H9 (cell line): ENCODE results near the gene RANBP9. TPM values are rescaled to one million over a fixed set of nuclear protein-coding genes. Genes with fewer than 3 reads are reported as not detected.

ENCODE experiments used
- DNase-seq: peaks from one replicate; pipeline ENCODE4 v3.0.0-alpha.2; 2017
- H2AFZ ChIP-seq: one replicate; pipeline ENCODE4 v1.6.1; 2013; ENCODE audit warnings: mild to moderate bottlenecking, low read length, control low read depth, moderate library complexity
- H2AK5ac ChIP-seq: 2 replicates; pipeline ENCODE4 v1.6.1; 2013; ENCODE audit warnings: low read length, control low read depth, mixed read lengths; ENCODE audit not compliant: insufficient read length
- H2BK120ac ChIP-seq: one replicate; pipeline ENCODE4 v1.6.1; 2013; ENCODE audit warnings: low read depth, mild to moderate bottlenecking, low read length, control low read depth, inconsistent platforms; ENCODE audit not compliant: poor library complexity, severe bottlenecking
- H2BK12ac ChIP-seq: 2 replicates; pipeline ENCODE4 v1.6.1; 2013; ENCODE audit warnings: low read length, control low read depth, mixed read lengths, low read depth; ENCODE audit not compliant: insufficient read length
- H2BK15ac ChIP-seq: 2 replicates; pipeline ENCODE4 v1.6.1; 2013; ENCODE audit warnings: low read depth, low read length, control low read depth
- H2BK20ac ChIP-seq: one replicate; pipeline ENCODE4 v1.6.1; 2013; ENCODE audit warnings: low read depth, mild to moderate bottlenecking, low read length, control low read depth, inconsistent platforms; ENCODE audit not compliant: poor library complexity, severe bottlenecking
- H2BK5ac ChIP-seq: 2 replicates; pipeline ENCODE4 v1.6.1; 2013; ENCODE audit warnings: low read length, control low read depth, mixed read lengths; ENCODE audit not compliant: insufficient read length
- H3K14ac ChIP-seq: 2 replicates; pipeline ENCODE4 v1.6.1; 2013; ENCODE audit warnings: low read length, control low read depth; ENCODE audit not compliant: insufficient read depth
- H3K18ac ChIP-seq: 2 replicates; pipeline ENCODE4 v1.6.1; 2013; ENCODE audit warnings: low read depth, mild to moderate bottlenecking, mixed read lengths, low read length, control low read depth; ENCODE audit not compliant: insufficient read length
- H3K23ac ChIP-seq: 2 replicates; pipeline ENCODE4 v1.6.1; 2013; ENCODE audit warnings: low read length, control low read depth, mixed read lengths, low read depth; ENCODE audit not compliant: insufficient read length
- H3K23me2 ChIP-seq: 2 replicates; pipeline ENCODE4 v1.6.1; 2013; ENCODE audit warnings: low read depth, mild to moderate bottlenecking, mixed read lengths, low read length, control low read depth; ENCODE audit not compliant: insufficient read length, poor library complexity, severe bottlenecking
- H3K27ac ChIP-seq: 2 replicates; pipeline ENCODE4 v1.5.1; 2013; ENCODE audit warnings: low read length, control low read depth, mixed read lengths, low read depth; ENCODE audit not compliant: insufficient read length
- H3K27me3 ChIP-seq: 2 replicates; pipeline ENCODE4 v1.6.1; 2013; ENCODE audit warnings: low read length, control low read depth, inconsistent platforms; ENCODE audit not compliant: insufficient read depth
- H3K4ac ChIP-seq: 2 replicates; pipeline ENCODE4 v1.6.1; 2013; ENCODE audit warnings: low read depth, mild to moderate bottlenecking, control low read depth, inconsistent platforms, low read length, moderate library complexity
- H3K4me1 ChIP-seq: 2 replicates; pipeline ENCODE4 v1.6.1; 2013; ENCODE audit warnings: low read length, control low read depth, inconsistent platforms; ENCODE audit not compliant: insufficient read depth
- H3K4me2 ChIP-seq: 2 replicates; pipeline ENCODE4 v1.6.1; 2013; ENCODE audit warnings: low read length, control low read depth, mixed read lengths; ENCODE audit not compliant: insufficient read length, insufficient read depth
- H3K56ac ChIP-seq: 2 replicates; pipeline ENCODE4 v1.6.1; 2013; ENCODE audit warnings: low read depth, mild to moderate bottlenecking, mixed read lengths, low read length, control low read depth; ENCODE audit not compliant: insufficient read length
- H3K79me1 ChIP-seq: 2 replicates; pipeline ENCODE4 v1.6.1; 2013; ENCODE audit warnings: low read depth, mild to moderate bottlenecking, moderate library complexity, low read length, control low read depth, inconsistent platforms; ENCODE audit not compliant: insufficient read depth, poor library complexity, severe bottlenecking
- H3K79me2 ChIP-seq: 2 replicates; pipeline ENCODE4 v1.6.1; 2013; ENCODE audit warnings: low read length, control low read depth, inconsistent platforms; ENCODE audit not compliant: insufficient read depth
- H3K9ac ChIP-seq: 2 replicates; pipeline ENCODE4 v1.6.1; 2013; ENCODE audit warnings: low read length, control low read depth, mixed read lengths; ENCODE audit not compliant: insufficient read length; ENCODE audit errors: extremely low read depth
- H3K9me3 ChIP-seq: one replicate; pipeline ENCODE4 v1.6.1; 2013; ENCODE audit warnings: low read depth, low read length, inconsistent platforms; ENCODE audit not compliant: control insufficient read depth
- H3T11ph ChIP-seq: one replicate; pipeline ENCODE4 v1.6.1; 2013; ENCODE audit warnings: mild to moderate bottlenecking, low read length, control low read depth, inconsistent platforms
- H4K20me1 ChIP-seq: one replicate; pipeline ENCODE4 v1.6.1; 2013; ENCODE audit not compliant: control insufficient read depth, insufficient read length, insufficient read depth
- H4K5ac ChIP-seq: 2 replicates; pipeline ENCODE4 v1.6.1; 2013; ENCODE audit warnings: low read depth, mild to moderate bottlenecking, mixed read lengths, low read length, control low read depth; ENCODE audit not compliant: insufficient read length
- H4K8ac ChIP-seq: replicated peaks from 2 replicates; pipeline ENCODE4 v1.6.1; 2013; ENCODE audit warnings: low read length, control low read depth, mixed read lengths, low read depth; ENCODE audit not compliant: insufficient read length
- H4K91ac ChIP-seq: 2 replicates; pipeline ENCODE4 v1.6.1; 2013; ENCODE audit warnings: low read depth, mild to moderate bottlenecking, moderate library complexity, mixed read lengths, low read length, control low read depth; ENCODE audit not compliant: insufficient read length
- H3K27ac Mint-ChIP-seq, 3 experiments: 2 replicates in 2 of 3; 3 replicates in 1 of 3; pipeline ENCODE4 v1.8.0; 2020 to 2021; ENCODE audit warnings: mixed read lengths in 3 of 3, mild to moderate bottlenecking in 1 of 3, moderate library complexity in 1 of 3
- H3K27me3 Mint-ChIP-seq: 2 replicates; pipeline ENCODE4 v1.8.0; 2021; ENCODE audit warnings: low read depth, mild to moderate bottlenecking, moderate library complexity, mixed read lengths
- H3K36me3 Mint-ChIP-seq, 3 experiments: 2 replicates in 2 of 3; 3 replicates in 1 of 3; pipeline ENCODE4 v1.8.0; 2020 to 2021; ENCODE audit warnings: low read depth in 3 of 3, mixed read lengths in 3 of 3; ENCODE audit not compliant: insufficient read depth in 1 of 3
- H3K4me1 Mint-ChIP-seq, 2 experiments: 2 replicates each; pipeline ENCODE4 v1.8.0; 2020; ENCODE audit warnings: mixed read lengths in 2 of 2
- H3K4me3 Mint-ChIP-seq, 2 experiments: 2 replicates in 1 of 2; 3 replicates in 1 of 2; pipeline ENCODE4 v1.8.0; 2020 to 2021; ENCODE audit warnings: mild to moderate bottlenecking in 2 of 2, mixed read lengths in 2 of 2, moderate library complexity in 1 of 2
- H3K9me3 Mint-ChIP-seq, 2 experiments: 2 replicates in 1 of 2; 3 replicates in 1 of 2; pipeline ENCODE4 v1.8.0; 2020; ENCODE audit warnings: mild to moderate bottlenecking in 2 of 2, mixed read lengths in 2 of 2, moderate library complexity in 1 of 2
- WGBS: extraction: QIAGEN DNeasy Blood & Tissue Kit; methylation state at CpG from one replicate; pipeline ENCODE4 v1.1.7; 2013; ENCODE audit warnings: missing lambda C conversion rate, low lambda C conversion rate, mixed read lengths; ENCODE audit not compliant: insufficient read length; ENCODE audit errors: extremely low coverage; 5-methylcytosine and 5-hydroxymethylcytosine counted together
- total RNA-seq: library from RNA; stranded (reverse); gene quantifications from 2 replicates; pipeline ENCODE4 v1.2.1, GENCODE V29; 2021
- TF ChIP-seq, protein P1 (sequence below): fragments of 200-600 bp; sonication (generic); conservative IDR thresholded peaks from 3 replicates; pipeline ENCODE4 v1.8.0; 2021; ENCODE audit warnings: antibody characterized with exemption, mild to moderate bottlenecking

Gene RANBP9
- total RNA-seq, 1 experiment from 2014 or later: 37.2 TPM

DNA sequence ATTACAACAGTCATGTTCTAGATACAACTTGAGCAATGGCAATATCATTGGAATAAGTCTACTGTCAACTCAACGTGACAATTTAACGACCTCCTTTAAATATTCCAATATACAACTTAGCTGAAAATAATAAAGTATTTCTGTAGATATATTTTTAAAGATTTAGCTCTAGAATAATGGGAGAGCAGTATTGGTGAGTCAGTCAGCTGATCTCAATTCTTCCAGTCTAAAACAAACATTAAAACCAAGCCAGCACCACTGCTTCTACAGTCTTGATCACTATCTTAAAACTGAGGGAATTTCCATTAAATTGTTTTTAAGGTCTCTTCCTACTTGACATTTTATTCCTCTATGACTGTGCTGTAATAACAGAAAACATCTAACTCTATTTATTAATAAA is 58.3 kb downstream of the RANBP9 start:
- DNase-seq: no peak
- Mint-ChIP-seq H3K27me3 (no peaks in the 10 kb centered on the region), H3K9me3 (no peaks in the 10 kb centered on the region), H3K4me3 (no peak overlapping the region), H3K4me1 (peaks cover 4 to 8% of the 10 kb centered on the region in 2 experiments), H3K36me3 (peaks cover 3 to 6% (median 5%) of the 10 kb centered on the region in 3 experiments; a peak in 4 of 7 replicates), H3K27ac (no peak overlapping the region)
- Histone ChIP-seq H2AK5ac (no peak overlapping the region), H3K14ac (no peak overlapping the region), H2BK15ac (no peak overlapping the region), H3K9me3 (no peaks in the 10 kb centered on the region), H3K79me1 (no peaks in the 10 kb centered on the region), H2BK12ac (no peak overlapping the region), H4K20me1 (no peaks in the 10 kb centered on the region), H4K91ac (no peak overlapping the region), H3K23ac (no peak overlapping the region), H3K56ac (no peak overlapping the region), H2BK5ac (no peak overlapping the region), H4K5ac (no peak overlapping the region), H3K23me2 (no peaks in the 10 kb centered on the region), H3T11ph (no peak overlapping the region), H2BK20ac (no peak overlapping the region), H3K27ac (no peak overlapping the region), H3K4me1 (no peaks in the 10 kb centered on the region), H3K79me2 (no peaks in the 10 kb centered on the region), H3K9ac (no peak overlapping the region), H3K4me2 (no peak overlapping the region), H3K27me3 (no peaks in the 10 kb centered on the region), H3K18ac (no peak overlapping the region), H2AFZ (no peak overlapping the region), H3K4ac (no peak overlapping the region), H4K8ac (no peak overlapping the region), H2BK120ac (no peak overlapping the region)
- WGBS: no CpG with 5 or more reads among the region's 2 CpGs
- TF ChIP-seq, protein P1, sequence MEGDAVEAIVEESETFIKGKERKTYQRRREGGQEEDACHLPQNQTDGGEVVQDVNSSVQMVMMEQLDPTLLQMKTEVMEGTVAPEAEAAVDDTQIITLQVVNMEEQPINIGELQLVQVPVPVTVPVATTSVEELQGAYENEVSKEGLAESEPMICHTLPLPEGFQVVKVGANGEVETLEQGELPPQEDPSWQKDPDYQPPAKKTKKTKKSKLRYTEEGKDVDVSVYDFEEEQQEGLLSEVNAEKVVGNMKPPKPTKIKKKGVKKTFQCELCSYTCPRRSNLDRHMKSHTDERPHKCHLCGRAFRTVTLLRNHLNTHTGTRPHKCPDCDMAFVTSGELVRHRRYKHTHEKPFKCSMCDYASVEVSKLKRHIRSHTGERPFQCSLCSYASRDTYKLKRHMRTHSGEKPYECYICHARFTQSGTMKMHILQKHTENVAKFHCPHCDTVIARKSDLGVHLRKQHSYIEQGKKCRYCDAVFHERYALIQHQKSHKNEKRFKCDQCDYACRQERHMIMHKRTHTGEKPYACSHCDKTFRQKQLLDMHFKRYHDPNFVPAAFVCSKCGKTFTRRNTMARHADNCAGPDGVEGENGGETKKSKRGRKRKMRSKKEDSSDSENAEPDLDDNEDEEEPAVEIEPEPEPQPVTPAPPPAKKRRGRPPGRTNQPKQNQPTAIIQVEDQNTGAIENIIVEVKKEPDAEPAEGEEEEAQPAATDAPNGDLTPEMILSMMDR: no peak
